ENCODE results near the gene SHCBP1L. TPM values are rescaled to one million over a fixed set of nuclear protein-coding genes. Genes with fewer than 3 reads are reported as not detected.

SHCBP1L gene
- total RNA-seq, result not detected

- ChIA-PET CTCF (no interaction called here), POLR2A (no interaction called here)
These were observed at the start of gene SHCBP1L for GRCh38 chr1:182952677-182953444. Gene SHCBP1L, minus strand, starts transcription at chr1:182953166. Its CDS starts 33 bp downstream, at chr1:182953133.

- ChIA-PET POLR2A (interaction anchor here (0.7 kb wide), 1 partner anchor 683 kb away, joined by 4 read pairs; no protein-coding TSS in a partner anchor), CTCF (no interaction called here)
These were observed 49.3 kb upstream of the SHCBP1L start for GRCh38 chr1:183002267-183002666.

GRCh38 chr1:183000167-183000962 is 47.4 kb upstream of the SHCBP1L start:
- POLR2A ChIA-PET, result no interaction called here
- CTCF ChIA-PET, result no interaction called here

GRCh38 chr1:182998482-182998881 is 45.5 kb upstream of the SHCBP1L start:
- CTCF ChIA-PET, result no interaction called here
- POLR2A ChIA-PET, result no interaction called here

GRCh38 chr1:182996816-182997215 is 43.9 kb upstream of the SHCBP1L start:
- ChIA-PET POLR2A (no interaction called here), CTCF (interaction anchor here (0.9 kb wide), 1 partner anchor 8 kb away, joined by 3 read pairs; no protein-coding TSS in a partner anchor)

GRCh38 chr1:182995894-182996293 is 42.9 kb upstream of the SHCBP1L start:
- POLR2A ChIA-PET, result no interaction called here
- CTCF ChIA-PET, result no interaction called here

GRCh38 chr1:182993746-182994145 is 40.8 kb upstream of the SHCBP1L start:
- POLR2A ChIA-PET, result no interaction called here
- CTCF ChIA-PET, result no interaction called here

GRCh38 chr1:182990413-182991144 is 37.6 kb upstream of the SHCBP1L start:
- POLR2A ChIA-PET, result no interaction called here
- CTCF ChIA-PET, result no interaction called here

GRCh38 chr1:182985876-182986275 is 32.9 kb upstream of the SHCBP1L start:
- CTCF ChIA-PET, result no interaction called here
- POLR2A ChIA-PET, result no interaction called here

GRCh38 chr1:182984621-182985020 is 31.7 kb upstream of the SHCBP1L start:
- CTCF ChIA-PET, result no interaction called here
- POLR2A ChIA-PET, result interaction anchor here (0.7 kb wide), 1 partner anchor 276 kb away, joined by 4 read pairs; no protein-coding TSS in a partner anchor

GRCh38 chr1:182984138-182984537 is 31.2 kb upstream of the SHCBP1L start:
- ChIA-PET POLR2A (no interaction called here), CTCF (no interaction called here)

GRCh38 chr1:182978151-182978853 is 25.3 kb upstream of the SHCBP1L start:
- ChIA-PET CTCF (no interaction called here), POLR2A (no interaction called here)

- POLR2A ChIA-PET, result no interaction called here
- CTCF ChIA-PET, result no interaction called here
These were observed 24.5 kb upstream of the SHCBP1L start for GRCh38 chr1:182977480-182977879.

- POLR2A ChIA-PET, result no interaction called here
- CTCF ChIA-PET, result no interaction called here
These were observed 21.7 kb upstream of the SHCBP1L start for GRCh38 chr1:182974506-182975191.

GRCh38 chr1:182972829-182973228 is 19.9 kb upstream of the SHCBP1L start:
- CTCF ChIA-PET, result no interaction called here

GRCh38 chr1:182972231-182972630 is 19.3 kb upstream of the SHCBP1L start:
- POLR2A ChIA-PET, result no interaction called here
- CTCF ChIA-PET, result no interaction called here

More at GRCh38 chr1:182972829-182973228, 19.9 kb upstream of the SHCBP1L start:
- POLR2A ChIA-PET, result no interaction called here

GRCh38 chr1:182971219-182971618 is 18.3 kb upstream of the SHCBP1L start:
- POLR2A ChIA-PET, result no interaction called here
- CTCF ChIA-PET, result interaction anchor here (0.6 kb wide), 1 partner anchor 609 kb away, joined by 3 read pairs; no protein-coding TSS in a partner anchor

- ChIA-PET POLR2A (no interaction called here), CTCF (no interaction called here)
These were observed 16.1 kb upstream of the SHCBP1L start for GRCh38 chr1:182968836-182969734.

All from activated CD8-positive, alpha-beta memory T cell treated with anti-CD3 and anti-CD28 coated beads for 36 hours (primary cell).